Activated T-cell treated with anti-CD3 and anti-CD28 coated beads, Interleukin-2, amount 50 U/mL, for 24 hours (primary cell): ENCODE data around the gene FXYD7.
"Not testable (repeated sequence)": the region's sequence is repeated elsewhere in the genome, so short reads cannot be mapped to it uniquely, and the experiment has no call there.

ENCODE experiments used
- DNase-seq: peaks from one replicate; pipeline ENCODE4 v3.0.0-alpha.2; 2020
- H3K27ac Mint-ChIP-seq: 2 replicates; pipeline ENCODE4 v1.8.0; 2020; ENCODE audit warnings: mild to moderate bottlenecking, mixed read lengths
- H3K27me3 Mint-ChIP-seq: 2 replicates; pipeline ENCODE4 v1.8.0; 2020; ENCODE audit warnings: mixed read lengths
- H3K36me3 Mint-ChIP-seq: 2 replicates; pipeline ENCODE4 v1.8.0; 2020; ENCODE audit warnings: low read depth, mixed read lengths
- H3K4me1 Mint-ChIP-seq: 2 replicates; pipeline ENCODE4 v1.8.0; 2020; ENCODE audit warnings: low read depth, mixed read lengths
- H3K4me3 Mint-ChIP-seq: 2 replicates; pipeline ENCODE4 v1.8.0; 2020; ENCODE audit warnings: mild to moderate bottlenecking, moderate library complexity, mixed read lengths
- H3K9me3 Mint-ChIP-seq: 2 replicates; pipeline ENCODE4 v1.8.0; 2020; ENCODE audit warnings: mixed read lengths

Gene FXYD7, protein sequence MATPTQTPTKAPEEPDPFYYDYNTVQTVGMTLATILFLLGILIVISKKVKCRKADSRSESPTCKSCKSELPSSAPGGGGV

DNA sequence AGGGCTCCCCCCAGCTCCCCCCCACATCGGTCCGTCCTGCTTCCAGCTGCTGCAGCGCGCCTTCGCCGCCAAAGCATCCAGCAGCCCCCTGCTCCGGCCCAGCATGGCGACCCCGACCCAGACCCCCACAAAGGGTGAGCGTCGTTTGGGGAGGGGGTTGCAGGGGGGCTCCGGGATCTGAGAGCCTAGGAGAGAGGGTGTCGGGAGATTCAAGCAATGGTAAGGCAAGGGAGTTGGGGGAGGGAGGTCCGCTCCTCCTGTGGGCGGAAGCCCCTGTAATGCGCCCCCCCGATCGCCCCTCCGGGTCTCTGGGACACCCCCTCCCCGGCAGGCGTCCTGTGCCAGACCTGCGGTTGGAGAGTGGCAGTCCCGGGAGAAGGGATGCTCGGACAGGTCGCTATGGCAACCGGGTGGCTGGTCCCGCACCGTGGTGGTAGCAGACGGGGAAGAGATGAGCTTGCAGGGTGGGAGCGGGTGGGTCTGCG lies at the start of gene FXYD7:
FXYD7 (plus strand) TSS at position 25 of the 485 bp plus-strand sequence; CDS start at position 104, 79 bp downstream.
- Mint-ChIP-seq H3K4me1 (peaks cover 39% of the 10 kb centered on the region), H3K36me3 (no peaks in the 10 kb centered on the region), H3K4me3 (peak within 1 kb of the TSS; percentile 73), H3K27me3 (peaks cover 6% of the 10 kb centered on the region), H3K9me3 (no peaks in the 10 kb centered on the region), H3K27ac (no peak within 1 kb of the TSS)
- DNase-seq: peak; percentile 44

DNA sequence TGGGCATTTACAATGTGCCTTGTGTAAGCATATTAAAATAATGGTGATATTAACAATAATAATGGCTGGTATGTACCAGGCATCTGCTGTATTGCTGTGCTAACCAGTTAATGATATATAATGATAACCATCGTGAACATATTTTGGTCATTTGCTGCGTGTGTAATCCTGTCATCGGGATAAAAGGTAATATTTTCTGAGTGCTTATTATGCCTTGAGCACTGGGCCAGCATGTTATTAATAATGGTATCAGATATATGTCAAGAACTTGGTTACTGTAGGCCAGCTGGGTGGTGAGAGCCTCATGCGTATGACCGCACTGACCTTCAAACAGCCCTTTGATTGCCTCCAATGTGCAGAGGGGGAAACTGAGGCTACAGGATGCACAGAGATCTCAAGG lies 49.6 kb upstream of the FXYD7 start:
- Mint-ChIP-seq H3K27me3 (peaks cover 11% of the 10 kb centered on the region), H3K4me3 (no peak overlapping the region), H3K36me3 (no peaks in the 10 kb centered on the region), H3K27ac (no peak overlapping the region), H3K9me3 (no peaks in the 10 kb centered on the region), H3K4me1 (peaks cover 5% of the 10 kb centered on the region)
- no peak for DNase-seq

DNA sequence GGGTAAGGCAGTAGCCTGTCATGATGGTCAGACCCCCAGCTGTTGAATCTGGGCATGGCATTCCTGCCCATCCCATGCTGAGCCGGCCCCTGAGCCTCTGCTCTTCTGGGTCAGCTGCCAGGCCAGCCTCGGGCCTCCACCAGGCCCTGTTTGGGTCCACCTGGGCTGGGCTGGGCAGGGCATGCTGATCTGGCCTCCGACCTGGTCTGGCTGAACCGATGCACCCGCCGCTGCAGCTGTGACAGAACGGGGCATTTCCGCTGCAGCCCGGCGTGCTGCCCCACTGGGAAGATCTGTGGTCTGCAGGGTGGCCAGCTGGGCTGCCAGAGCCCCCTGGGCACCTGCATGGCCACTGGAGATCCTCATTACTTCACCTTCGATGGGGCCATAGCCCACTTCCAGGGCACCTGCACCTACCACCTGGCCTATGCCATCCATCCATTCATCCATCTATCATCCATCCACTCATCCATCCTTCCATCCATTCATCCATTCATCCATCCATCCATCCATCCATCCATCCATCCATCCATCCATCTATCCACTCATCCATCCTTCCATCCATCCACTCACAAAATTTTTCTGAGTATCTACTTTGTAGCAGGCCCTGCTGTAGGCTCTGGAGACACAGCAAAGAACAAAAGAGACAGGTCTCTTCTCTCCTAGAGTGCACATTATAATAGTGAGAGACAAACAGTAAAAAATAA lies 49.0 kb upstream of the FXYD7 start:
- Mint-ChIP-seq H3K9me3 (no peaks in the 10 kb centered on the region), H3K27ac (no peak overlapping the region), H3K4me1 (peaks cover 5% of the 10 kb centered on the region), H3K36me3 (no peaks in the 10 kb centered on the region), H3K4me3 (no peak overlapping the region), H3K27me3 (peaks cover 11% of the 10 kb centered on the region)
- DNase-seq: no peak

DNA sequence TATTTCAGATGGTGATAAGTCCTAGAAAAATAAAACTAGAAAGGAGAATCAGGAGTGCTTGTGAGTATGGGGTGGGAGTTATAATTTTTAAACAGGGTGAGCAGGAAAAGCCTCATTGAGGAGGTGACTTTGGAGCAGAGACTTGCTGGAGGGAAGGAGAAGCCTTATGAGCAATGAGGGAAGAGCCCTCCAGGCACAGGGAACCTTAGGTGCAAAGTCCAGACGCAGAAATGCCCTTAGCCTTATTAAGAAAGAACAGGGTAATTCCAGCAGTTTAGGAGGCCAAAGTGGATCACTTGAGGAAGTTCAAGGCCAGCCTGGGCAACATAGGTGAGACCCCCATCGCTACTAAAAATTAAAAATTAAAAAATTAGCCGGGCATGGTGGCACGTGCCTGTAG lies 48.4 kb upstream of the FXYD7 start:
- Mint-ChIP-seq H3K4me1 (peaks cover 5% of the 10 kb centered on the region), H3K27ac (no peak overlapping the region), H3K9me3 (no peaks in the 10 kb centered on the region), H3K4me3 (no peak overlapping the region), H3K36me3 (no peaks in the 10 kb centered on the region), H3K27me3 (peaks cover 11% of the 10 kb centered on the region)
- DNase-seq: no peak

DNA sequence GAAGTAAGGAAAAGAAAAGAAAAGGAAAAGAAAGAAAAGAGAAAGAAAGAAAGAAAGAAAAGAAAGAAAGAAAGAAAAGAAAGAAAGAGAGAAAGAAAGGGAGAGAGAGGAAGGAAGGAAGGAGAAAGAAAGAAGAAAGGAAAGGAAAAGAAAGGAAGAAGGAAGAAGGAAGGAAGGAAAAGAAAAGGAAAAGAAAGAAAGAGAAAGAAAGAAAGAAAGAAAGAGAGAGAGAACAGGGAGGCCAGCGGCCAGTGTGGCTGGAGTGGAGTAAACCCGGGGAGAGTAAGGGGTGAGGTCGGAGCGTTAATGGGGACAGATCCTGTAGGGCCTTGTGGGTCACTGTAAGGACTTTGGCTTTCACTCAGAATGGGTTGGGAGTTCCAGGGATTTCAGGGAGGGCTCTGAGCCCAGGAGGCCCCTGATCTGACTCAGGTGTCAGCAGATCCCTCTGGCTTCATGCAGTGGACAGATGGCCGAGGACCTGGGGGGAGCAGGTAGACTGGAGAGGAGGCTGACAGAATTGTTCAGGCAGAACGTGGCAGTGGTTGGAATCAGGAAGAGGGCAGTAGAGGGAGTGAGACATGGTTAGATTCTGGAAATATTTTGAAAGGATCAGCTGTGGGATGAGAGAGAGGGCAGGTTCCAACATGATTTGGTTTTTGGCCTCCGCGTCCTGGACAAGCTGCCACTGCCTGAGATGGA lies 47.2 kb upstream of the FXYD7 start:
- Mint-ChIP-seq H3K36me3 (no peaks in the 10 kb centered on the region), H3K9me3 (no peaks in the 10 kb centered on the region), H3K27me3 (peaks cover 3% of the 10 kb centered on the region), H3K4me3 (no peak overlapping the region), H3K27ac (no peak overlapping the region), H3K4me1 (no peaks in the 10 kb centered on the region)
- no peak for DNase-seq

DNA sequence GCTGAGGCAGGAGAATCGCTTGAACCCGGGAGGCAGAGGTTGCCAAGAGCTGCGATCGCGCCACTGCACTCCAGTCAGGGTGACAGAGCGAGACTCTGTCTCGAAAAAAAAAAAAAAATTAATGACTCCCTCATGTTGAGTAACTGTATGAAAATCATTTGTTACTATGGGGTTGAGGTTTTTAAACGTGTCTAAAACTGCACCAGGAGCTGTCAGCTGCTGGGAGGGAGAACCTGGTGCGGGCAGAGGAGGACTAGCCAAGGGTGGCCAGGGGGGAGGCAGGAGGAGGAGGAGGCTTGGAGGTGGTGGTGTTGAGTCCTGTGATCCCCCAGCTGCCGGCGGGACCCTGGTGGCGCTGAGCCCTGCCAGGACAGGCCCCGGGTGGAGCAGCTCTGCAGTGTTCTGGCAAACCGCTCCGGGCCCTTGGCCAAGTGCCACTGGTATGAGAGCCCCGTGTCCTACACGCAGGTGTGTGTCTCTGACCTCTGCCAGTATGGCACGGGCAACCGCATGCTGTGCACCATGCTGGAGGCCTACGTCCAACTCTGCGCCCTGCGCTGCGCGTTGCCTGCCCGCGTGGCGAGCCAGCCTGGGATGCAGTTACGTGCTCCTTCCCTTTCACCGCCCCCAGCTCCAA lies 44.5 kb upstream of the FXYD7 start:
- Mint-ChIP-seq H3K4me3 (no peak overlapping the region), H3K27me3 (no peaks in the 10 kb centered on the region), H3K4me1 (no peaks in the 10 kb centered on the region), H3K36me3 (no peaks in the 10 kb centered on the region), H3K27ac (no peak overlapping the region), H3K9me3 (no peaks in the 10 kb centered on the region)
- no peak for DNase-seq

DNA sequence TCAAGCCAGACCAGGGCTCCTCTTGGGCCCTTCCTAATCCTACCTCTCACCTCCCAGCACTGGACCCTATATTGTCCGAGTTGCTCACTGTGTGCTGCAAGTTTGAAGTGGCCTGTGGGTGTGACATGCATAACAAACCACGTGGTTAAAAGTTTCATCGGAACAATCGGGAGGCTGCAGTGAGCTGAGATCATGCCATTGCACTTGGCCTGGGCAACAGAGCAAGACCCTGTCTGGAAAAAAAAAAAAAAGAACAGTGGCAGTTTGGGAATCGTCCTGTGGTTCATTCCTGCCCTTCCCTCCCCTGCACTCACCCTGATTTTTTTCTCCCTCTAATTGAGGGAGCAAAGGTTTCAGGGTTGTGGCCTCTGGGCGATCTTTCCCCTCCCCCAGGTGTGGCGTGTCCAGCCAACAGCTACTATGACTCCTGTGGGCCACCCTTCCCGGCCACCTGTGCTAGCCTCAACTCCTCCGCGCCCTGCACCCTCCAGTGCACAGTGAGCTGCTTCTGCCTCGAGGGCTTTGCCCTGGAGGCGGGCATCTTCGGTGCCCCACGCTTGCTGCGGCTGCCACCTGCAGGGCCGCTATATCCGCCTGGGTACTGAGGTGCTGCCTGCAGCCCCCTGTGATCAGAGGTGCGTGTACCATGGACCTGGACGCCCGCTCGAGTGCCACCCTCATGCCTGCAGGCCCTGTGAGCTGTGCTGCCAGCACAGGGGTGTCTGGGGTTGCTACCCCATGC lies 43.7 kb upstream of the FXYD7 start:
- no peaks in the 10 kb centered on the region for H3K4me1 Mint-ChIP-seq
- H3K9me3 Mint-ChIP-seq: no peaks in the 10 kb centered on the region
- no peak for DNase-seq
- no peak overlapping the region for H3K4me3 Mint-ChIP-seq
- H3K27ac Mint-ChIP-seq: no peak overlapping the region
- no peaks in the 10 kb centered on the region for H3K36me3 Mint-ChIP-seq
- H3K27me3 Mint-ChIP-seq: no peaks in the 10 kb centered on the region

DNA sequence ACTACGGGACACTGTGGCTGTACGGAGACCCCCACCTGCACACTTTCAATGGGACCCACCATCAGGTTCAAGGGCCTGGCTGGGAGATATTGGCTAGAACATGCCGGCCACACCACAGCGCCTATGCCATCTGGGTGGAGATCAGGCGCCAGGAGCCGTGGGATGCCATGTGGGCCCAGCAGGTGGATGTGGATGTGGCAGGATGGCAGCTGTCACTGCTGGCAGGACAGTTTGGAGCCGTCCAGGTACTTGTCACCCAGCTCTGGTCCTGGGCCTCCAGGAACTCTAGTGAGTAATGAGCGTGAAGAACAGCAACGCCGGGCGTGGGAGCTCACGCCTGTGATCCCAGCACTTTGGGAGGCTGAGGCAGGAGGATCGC lies 43.2 kb upstream of the FXYD7 start:
- H3K27me3 Mint-ChIP-seq: no peaks in the 10 kb centered on the region
- DNase-seq: no peak
- no peaks in the 10 kb centered on the region for H3K4me1 Mint-ChIP-seq
- no peak overlapping the region for H3K27ac Mint-ChIP-seq
- H3K36me3 Mint-ChIP-seq: no peaks in the 10 kb centered on the region
- no peak overlapping the region for H3K4me3 Mint-ChIP-seq
- H3K9me3 Mint-ChIP-seq: no peaks in the 10 kb centered on the region

DNA sequence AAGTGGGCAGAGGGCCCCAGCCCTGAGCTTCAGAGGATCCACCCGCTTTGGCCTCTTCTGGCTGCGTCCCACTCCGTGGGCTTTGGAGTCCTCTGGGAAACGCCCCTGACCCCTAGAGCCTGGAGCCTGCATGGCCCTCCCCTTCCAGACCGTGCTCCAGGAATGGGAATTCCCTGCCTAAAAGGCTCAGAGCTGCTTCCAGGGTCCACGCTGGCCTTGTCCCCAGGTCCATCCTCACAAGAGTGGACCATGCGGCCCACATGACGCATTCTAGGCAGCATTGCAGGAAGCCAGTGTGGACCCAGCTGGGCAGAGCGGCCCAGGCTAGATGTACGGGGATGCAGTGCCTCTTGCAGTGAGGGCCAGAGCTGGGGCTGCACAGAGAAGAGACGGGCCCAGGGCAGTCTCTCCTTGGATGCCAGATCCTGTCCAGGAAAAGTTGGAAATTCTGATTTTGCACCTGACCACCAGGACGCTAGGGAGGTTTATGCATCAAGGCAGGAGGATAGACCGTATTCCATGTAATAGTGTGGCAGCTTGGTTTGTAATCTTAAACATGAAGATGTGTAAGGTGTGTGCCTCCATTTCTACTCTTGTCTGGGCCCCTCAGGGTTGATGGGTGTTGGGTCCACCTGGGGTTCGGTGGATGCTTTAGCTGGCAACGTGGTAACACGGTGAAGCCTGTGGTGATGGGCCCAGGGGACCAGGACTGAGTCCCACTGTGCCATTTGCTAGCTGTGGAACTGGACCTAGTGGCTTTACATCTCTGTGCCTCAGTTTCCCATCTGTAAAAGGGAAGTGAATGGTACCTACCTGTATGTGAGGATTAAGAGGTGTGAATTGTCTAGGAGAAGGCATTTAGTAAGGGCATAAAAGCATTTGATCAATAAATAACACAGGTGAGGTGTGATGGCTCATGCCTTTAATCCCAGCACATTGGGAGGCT lies 42.2 kb upstream of the FXYD7 start:
- H3K36me3 Mint-ChIP-seq: no peaks in the 10 kb centered on the region
- no peaks in the 10 kb centered on the region for H3K9me3 Mint-ChIP-seq
- no peaks in the 10 kb centered on the region for H3K27me3 Mint-ChIP-seq
- H3K4me1 Mint-ChIP-seq: no peaks in the 10 kb centered on the region
- no peak overlapping the region for H3K27ac Mint-ChIP-seq
- H3K4me3 Mint-ChIP-seq: no peak overlapping the region
- no peak for DNase-seq

DNA sequence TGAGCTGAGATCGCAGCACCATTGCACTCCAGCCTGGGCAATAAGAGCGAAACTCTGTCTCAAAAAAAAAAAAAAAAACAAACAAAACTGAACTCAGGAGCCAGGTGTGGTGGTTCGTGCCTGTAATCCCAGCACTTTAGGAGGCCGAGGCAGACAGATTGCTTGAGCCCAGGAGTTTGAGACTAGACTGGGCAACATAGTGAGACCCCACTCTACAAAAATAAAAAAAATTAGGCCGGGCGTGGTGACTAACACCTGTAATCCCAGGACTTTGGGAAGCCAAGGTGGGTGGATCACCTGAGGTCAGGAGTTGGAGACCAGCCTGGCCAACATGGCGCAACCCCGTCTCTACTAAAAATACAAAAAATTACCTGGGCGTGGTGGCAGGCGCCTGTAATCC lies 41.1 kb upstream of the FXYD7 start:
- not testable (repeated sequence) for H3K27ac Mint-ChIP-seq, H3K9me3 Mint-ChIP-seq, H3K27me3 Mint-ChIP-seq, H3K4me1 Mint-ChIP-seq, H3K36me3 Mint-ChIP-seq, H3K4me3 Mint-ChIP-seq, DNase-seq

DNA sequence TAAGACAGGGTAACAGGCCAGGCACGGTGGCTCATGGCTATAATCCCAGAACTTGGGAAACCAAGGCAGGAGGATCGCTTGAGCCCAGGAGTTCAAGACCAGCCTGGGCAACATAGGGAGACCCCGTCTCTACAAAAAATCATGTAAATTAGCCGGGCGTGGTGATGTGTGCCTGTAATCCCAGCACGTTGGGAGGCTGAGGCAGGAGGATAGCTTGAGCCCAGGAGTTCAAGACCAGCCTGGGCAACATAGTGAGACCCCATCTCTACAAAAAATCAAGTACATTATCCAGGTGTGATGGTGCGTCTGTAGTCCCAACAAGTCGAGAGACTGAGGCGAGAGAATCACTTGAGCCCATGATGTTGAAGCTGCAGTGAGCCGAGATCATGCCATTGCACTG lies 39.4 kb upstream of the FXYD7 start:
- not testable (repeated sequence) for H3K36me3 Mint-ChIP-seq, H3K4me1 Mint-ChIP-seq, H3K4me3 Mint-ChIP-seq, DNase-seq, H3K27me3 Mint-ChIP-seq, H3K9me3 Mint-ChIP-seq, H3K27ac Mint-ChIP-seq

DNA sequence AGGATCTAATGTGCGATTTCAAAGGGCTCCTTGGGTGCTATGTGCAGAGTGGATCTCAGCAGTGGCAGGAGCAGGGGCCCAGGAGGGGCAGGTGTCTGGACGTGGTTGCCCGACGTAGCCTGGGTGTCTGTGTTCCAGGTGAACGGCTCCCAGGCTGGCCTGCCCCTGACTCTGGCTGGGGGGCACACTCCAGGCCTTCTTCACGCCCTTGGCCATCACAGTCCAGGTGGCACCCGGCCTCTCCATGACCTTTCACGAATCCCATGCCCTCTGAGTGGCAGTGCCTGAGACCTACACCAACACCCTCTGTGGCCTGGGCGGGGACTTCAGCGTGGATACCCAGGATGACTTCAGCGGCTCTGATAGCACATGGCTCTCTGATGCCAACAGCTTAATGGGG lies 38.7 kb upstream of the FXYD7 start:
- Mint-ChIP-seq H3K9me3 (no peaks in the 10 kb centered on the region), H3K36me3 (no peaks in the 10 kb centered on the region), H3K4me3 (no peak overlapping the region), H3K27me3 (no peaks in the 10 kb centered on the region), H3K4me1 (peaks cover 8% of the 10 kb centered on the region), H3K27ac (no peak overlapping the region)
- no peak for DNase-seq

DNA sequence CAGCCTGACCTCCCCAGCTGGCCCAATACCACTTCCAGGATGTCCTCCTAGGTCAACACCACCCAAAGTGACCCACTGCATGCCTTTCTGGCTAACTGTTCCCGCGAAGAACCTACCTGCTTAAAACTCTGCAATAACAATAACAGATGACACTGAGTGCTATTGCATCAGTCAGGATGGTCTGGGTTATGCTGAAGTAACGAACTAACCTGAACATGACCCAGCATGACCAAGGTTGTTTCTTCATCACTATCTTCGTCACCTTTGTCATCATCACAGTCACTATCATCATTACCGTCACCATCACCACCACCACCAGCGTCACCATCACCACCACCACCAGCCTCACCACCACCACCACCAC lies 38.0 kb upstream of the FXYD7 start:
- H3K27me3 Mint-ChIP-seq: peaks cover 5% of the 10 kb centered on the region
- no peak overlapping the region for H3K27ac Mint-ChIP-seq
- no peak overlapping the region for H3K4me3 Mint-ChIP-seq
- H3K4me1 Mint-ChIP-seq: peaks cover 8% of the 10 kb centered on the region
- no peaks in the 10 kb centered on the region for H3K36me3 Mint-ChIP-seq
- no peak for DNase-seq
- no peaks in the 10 kb centered on the region for H3K9me3 Mint-ChIP-seq
